HG03064 (cell line): ENCODE measurements around the gene HSPA2.
"Not testable (repeated sequence)": the region's sequence is repeated elsewhere in the genome, so short reads cannot be mapped to it uniquely, and the experiment has no call there.

Experiments used
- ATAC-seq: cut with Tn5 transposase; IDR thresholded peaks from one replicate; pipeline ENCODE4 v1.9.1; 2021; ENCODE audit warnings: low read depth; ENCODE audit not compliant: unreplicated experiment

HSPA2 gene

GRCh38 chr14:64510825-64511671, 29.5 kb upstream of the HSPA2 start:
- ATAC-seq = no peak

GRCh38 chr14:64513271-64513670, 27.3 kb upstream of the HSPA2 start:
- no peak for ATAC-seq

- ATAC-seq = no peak
These were observed 25.5 kb upstream of the HSPA2 start for GRCh38 chr14:64515053-64515452.

- ATAC-seq = no peak
These were observed 23.6 kb upstream of the HSPA2 start for GRCh38 chr14:64516969-64517368.

- ATAC-seq = not testable (repeated sequence)
These were observed 22.9 kb upstream of the HSPA2 start for GRCh38 chr14:64517667-64518066.

DNA sequence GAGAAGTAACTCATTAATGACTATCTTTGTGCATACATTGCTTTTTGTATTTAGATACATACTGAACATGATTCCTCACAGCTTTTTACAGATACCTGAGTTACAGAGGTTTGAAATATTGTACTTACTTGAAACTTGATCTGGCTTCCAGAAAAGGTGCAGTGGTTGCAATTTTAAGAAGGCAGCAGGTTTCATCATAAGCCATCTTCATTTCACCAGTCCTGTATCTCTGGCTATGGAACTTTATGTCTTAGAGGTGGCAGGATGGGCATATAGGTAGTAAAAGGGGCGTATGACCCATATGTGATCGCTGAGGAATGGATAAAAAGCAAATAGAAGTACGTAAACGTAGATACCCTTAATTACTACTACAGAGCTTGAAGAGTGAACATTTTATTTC, 22.3 kb upstream of the HSPA2 start:
- ATAC-seq = no peak

DNA sequence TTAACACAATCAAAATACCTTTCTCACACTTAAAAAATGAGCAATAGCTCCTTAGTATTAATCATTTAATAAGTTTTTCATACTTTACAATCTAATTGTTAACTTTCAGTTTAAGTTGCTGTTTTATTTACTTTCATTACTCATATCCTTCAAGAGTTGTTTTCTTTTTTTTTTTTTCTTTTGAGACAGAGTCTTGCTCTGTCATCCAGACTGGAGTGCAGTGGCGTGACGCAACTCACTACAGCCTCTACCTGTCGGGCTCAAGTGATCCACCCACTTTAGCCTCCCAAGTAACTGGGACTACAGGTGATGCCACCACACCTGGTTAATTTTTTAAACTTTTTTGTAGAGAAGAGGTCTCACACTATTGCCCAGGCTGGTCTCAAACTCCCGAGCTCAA, 19.8 kb upstream of the HSPA2 start:
- no peak for ATAC-seq

- ATAC-seq = no peak
These were observed 17.8 kb upstream of the HSPA2 start for GRCh38 chr14:64522591-64523355.

GRCh38 chr14:64525354-64525753, 15.2 kb upstream of the HSPA2 start:
- no peak for ATAC-seq

DNA sequence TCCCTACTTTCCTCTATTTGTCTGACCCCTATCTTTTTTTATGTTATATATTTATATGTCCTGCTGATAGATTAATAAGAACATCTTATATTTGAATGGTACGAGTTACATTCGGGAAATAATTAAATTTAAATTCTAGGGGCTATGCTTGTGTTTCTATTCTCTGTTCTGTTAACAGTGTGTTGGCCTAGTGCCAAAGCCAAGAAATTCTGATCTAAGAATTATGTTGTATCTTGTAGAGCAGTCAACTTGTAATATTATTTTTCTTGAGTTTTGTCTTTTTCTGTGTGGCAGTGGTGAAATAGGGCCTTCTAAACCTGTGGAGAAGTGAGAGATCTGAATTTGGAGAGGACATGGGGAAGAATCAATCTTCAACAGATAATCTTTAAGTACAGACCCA, 9.0 kb upstream of the HSPA2 start:
- no peak for ATAC-seq

DNA sequence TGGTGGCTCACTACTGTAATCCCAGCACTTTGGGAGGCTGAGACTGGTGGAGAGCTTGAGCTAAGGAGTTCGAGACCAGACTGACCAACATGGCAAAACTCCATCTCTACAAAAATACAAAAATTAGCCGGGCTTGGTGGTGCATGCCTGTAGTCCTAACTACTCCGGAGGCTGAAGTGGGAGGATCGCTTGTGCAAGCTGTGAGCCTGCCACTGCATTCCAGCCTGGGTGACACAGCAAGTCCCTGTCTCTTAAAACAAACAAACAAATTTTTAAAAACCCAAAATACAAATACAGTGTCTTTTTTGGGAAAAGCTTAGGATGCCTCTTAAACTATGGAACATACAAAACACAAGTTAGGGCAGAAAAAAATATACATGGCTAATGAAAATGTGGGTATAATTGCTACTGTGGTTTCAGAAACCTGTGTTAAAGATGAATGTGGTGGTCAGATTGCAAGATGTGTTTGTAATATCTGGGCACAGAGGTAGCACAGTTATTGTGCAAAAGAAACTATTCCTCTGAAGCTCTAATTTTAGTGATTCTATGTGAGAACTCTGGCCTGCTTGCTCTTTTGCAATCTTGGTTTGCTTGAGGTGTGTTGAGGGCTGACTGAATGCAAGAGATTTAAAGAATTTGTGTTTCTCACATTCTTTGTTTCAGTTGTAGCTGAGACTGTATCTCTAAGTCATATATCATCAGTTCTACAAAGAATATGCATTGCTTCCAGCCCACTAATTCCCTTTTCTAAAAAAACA, 3.9 kb upstream of the HSPA2 start:
- ATAC-seq = no peak

GRCh38 chr14:64541261-64541971, 875 bp downstream of the HSPA2 start:
- no peak for ATAC-seq

DNA sequence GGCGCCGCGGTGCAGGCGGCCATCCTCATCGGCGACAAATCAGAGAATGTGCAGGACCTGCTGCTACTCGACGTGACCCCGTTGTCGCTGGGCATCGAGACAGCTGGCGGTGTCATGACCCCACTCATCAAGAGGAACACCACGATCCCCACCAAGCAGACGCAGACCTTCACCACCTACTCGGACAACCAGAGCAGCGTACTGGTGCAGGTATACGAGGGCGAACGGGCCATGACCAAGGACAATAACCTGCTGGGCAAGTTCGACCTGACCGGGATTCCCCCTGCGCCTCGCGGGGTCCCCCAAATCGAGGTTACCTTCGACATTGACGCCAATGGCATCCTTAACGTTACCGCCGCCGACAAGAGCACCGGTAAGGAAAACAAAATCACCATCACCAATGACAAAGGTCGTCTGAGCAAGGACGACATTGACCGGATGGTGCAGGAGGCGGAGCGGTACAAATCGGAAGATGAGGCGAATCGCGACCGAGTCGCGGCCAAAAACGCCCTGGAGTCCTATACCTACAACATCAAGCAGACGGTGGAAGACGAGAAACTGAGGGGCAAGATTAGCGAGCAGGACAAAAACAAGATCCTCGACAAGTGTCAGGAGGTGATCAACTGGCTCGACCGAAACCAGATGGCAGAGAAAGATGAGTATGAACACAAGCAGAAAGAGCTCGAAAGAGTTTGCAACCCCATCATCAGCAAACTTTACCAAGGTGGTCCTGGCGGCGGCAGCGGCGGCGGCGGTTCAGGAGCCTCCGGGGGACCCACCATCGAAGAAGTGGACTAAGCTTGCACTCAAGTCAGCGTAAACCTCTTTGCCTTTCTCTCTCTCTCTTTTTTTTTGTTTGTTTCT, 1.7 kb downstream of the HSPA2 start:
- ATAC-seq = no peak

DNA sequence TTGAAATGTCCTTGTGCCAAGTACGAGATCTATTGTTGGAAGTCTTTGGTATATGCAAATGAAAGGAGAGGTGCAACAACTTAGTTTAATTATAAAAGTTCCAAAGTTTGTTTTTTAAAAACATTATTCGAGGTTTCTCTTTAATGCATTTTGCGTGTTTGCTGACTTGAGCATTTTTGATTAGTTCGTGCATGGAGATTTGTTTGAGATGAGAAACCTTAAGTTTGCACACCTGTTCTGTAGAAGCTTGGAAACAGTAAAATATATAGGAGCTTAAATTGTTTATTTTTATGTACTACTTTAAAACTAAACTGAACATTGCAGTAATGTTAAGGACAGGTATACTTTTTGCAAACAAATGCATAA, 2.3 kb downstream of the HSPA2 start:
- no peak for ATAC-seq

DNA sequence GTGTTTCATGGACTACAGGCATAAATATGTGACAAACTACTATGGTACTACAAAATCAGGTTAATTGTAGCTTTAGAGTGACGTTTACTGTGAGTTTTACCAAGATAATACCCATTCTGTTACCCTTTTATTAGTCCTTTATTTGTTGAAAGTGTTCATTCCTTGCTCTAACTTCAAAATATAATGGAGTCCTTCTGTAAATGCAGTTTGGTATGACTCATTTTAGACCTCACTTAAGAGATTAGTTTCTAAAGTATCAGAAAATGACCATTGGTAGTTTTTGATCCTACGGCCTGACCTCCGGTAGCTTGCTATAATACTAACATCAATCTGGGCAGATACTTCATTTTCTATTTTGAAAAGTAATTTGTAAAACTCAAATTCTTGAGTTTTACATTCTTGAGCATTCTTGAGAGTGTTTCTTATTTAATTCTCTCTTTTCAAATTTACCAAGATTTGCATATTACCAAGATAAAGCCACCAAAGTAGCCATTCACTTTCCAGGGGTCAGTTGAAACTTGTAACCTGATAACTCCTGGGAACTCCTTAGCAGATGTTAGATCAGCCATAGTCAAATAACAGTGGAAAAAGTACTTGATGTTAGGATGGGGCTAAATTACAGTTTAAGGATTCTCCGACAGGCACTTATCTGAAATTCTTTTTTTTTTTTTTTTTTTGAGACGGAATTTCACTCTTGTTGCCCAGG, 4.2 kb downstream of the HSPA2 start:
- ATAC-seq = no peak

GRCh38 chr14:64549016-64549415, 8.5 kb downstream of the HSPA2 start:
- no peak for ATAC-seq

DNA sequence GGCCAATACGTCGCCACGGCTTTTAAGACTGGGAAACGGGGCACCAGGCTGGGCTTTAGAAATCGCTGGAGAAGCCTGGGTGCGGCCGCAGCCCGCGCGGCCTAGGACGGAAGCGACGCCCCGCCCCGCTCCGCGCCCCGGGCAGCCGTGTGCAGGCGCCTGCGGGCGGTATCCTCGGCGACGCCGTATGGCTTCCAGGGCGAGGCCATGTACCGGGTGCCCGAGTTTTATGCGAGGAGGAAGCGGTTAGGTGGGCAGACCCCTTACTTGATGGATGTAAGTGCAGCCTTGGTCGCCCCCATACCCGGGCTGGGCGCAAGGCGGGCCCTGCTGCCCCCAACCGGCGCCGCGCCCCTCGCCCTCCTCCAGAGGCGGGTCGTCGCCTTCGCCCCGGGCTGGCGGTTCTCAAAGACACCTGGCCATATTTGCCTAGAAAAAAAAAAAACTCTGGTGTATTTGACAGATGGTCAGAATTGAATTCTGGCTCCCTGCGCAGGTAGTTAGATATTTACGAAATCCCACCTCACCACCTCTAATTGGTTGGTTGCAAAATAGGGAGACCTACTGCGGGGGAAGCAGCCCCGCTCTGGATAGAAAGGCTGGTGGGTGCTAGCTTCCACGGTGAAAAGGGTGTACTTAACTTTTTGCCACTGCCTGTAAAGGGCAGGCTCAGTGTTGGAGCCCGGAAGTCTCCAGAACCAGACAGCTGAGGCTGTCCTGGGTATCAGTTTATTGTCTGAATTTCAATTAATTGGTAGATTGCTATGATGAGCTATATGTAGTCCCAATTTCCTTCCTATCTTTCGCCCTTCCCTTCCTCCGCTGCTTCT, 9.5 kb downstream of the HSPA2 start, which contains the start of gene PPP1R36:
Gene PPP1R36 (plus strand): TSS at position 171 of the 830 bp plus-strand sequence. CDS start 37 bp downstream, at position 208.
- ATAC-seq = no peak
